Adipocyte (in vitro differentiated cells): ENCODE results near the gene FAM168A.
A peak's percentile ranks its signal among the peaks of the same experiment; 100 is the strongest.

ENCODE experiments used
- DNase-seq: peaks from one replicate; pipeline ENCODE4 v3.0.0-alpha.2; 2015; ENCODE audit warnings: low read depth
- H3K27me3 ChIP-seq: replicated peaks from 2 replicates; pipeline ENCODE4 v1.7.0; 2013; ENCODE audit warnings: mild to moderate bottlenecking, low read length, moderate library complexity; ENCODE audit not compliant: control insufficient read depth, insufficient read depth
- H3K36me3 ChIP-seq: 2 replicates; pipeline ENCODE4 v1.7.0; 2013; ENCODE audit warnings: low read length, mild to moderate bottlenecking, moderate library complexity; ENCODE audit not compliant: control insufficient read depth, insufficient read depth, severe bottlenecking
- H3K4me1 ChIP-seq: 2 replicates; pipeline ENCODE4 v1.7.0; 2013; ENCODE audit warnings: mild to moderate bottlenecking, low read length, moderate library complexity; ENCODE audit not compliant: control insufficient read depth, insufficient read depth
- H3K4me3 ChIP-seq: 2 replicates; pipeline ENCODE4 v1.7.0; 2013; ENCODE audit warnings: mild to moderate bottlenecking, low read length, moderate library complexity
- H3K9ac ChIP-seq: 2 replicates; pipeline ENCODE4 v1.7.0; 2013; ENCODE audit warnings: mild to moderate bottlenecking, low read length, moderate library complexity
- H3K9me3 ChIP-seq: 2 replicates; pipeline ENCODE4 v1.7.0; 2013; ENCODE audit warnings: mild to moderate bottlenecking, low read length, moderate library complexity; ENCODE audit not compliant: control insufficient read depth

Gene FAM168A

GRCh38 chr11:73513707-73514106, 84.2 kb downstream of the FAM168A start:
- no peaks in the 10 kb centered on the region for H3K36me3 ChIP-seq
- H3K4me3 ChIP-seq: no peak overlapping the region
- peaks cover 2% of the 10 kb centered on the region for H3K4me1 ChIP-seq
- H3K9me3 ChIP-seq: no peaks in the 10 kb centered on the region
- H3K9ac ChIP-seq: no peak overlapping the region
- no peaks in the 10 kb centered on the region for H3K27me3 ChIP-seq
- DNase-seq: no peak

- Histone ChIP-seq H3K27me3 (no peaks in the 10 kb centered on the region), H3K4me3 (no peak overlapping the region), H3K9ac (no peak overlapping the region), H3K4me1 (peaks cover 11% of the 10 kb centered on the region), H3K9me3 (no peaks in the 10 kb centered on the region), H3K36me3 (no peaks in the 10 kb centered on the region)
- no peak for DNase-seq
Observed at GRCh38 chr11:73510877-73511276, 87.0 kb downstream of the FAM168A start.

- no peak for DNase-seq
- peaks cover 11% of the 10 kb centered on the region for H3K4me1 ChIP-seq
- H3K27me3 ChIP-seq: no peaks in the 10 kb centered on the region
- H3K9me3 ChIP-seq: no peaks in the 10 kb centered on the region
- H3K4me3 ChIP-seq: no peak overlapping the region
- no peak overlapping the region for H3K9ac ChIP-seq
- no peaks in the 10 kb centered on the region for H3K36me3 ChIP-seq
Observed at GRCh38 chr11:73510106-73510505, 87.8 kb downstream of the FAM168A start.

GRCh38 chr11:73509188-73509587, 88.7 kb downstream of the FAM168A start:
- Histone ChIP-seq H3K9ac (no peak overlapping the region), H3K9me3 (no peaks in the 10 kb centered on the region), H3K36me3 (no peaks in the 10 kb centered on the region), H3K4me1 (peaks cover 11% of the 10 kb centered on the region), H3K4me3 (no peak overlapping the region), H3K27me3 (no peaks in the 10 kb centered on the region)
- DNase-seq: no peak

- H3K27me3 ChIP-seq: no peaks in the 10 kb centered on the region
- no peak overlapping the region for H3K9ac ChIP-seq
- H3K9me3 ChIP-seq: peaks cover 3% of the 10 kb centered on the region
- no peaks in the 10 kb centered on the region for H3K36me3 ChIP-seq
- H3K4me1 ChIP-seq: peaks cover 11% of the 10 kb centered on the region
- no peak overlapping the region for H3K4me3 ChIP-seq
- no peak for DNase-seq
Observed at GRCh38 chr11:73508243-73509176, 89.4 kb downstream of the FAM168A start.

GRCh38 chr11:73507086-73507485, 90.8 kb downstream of the FAM168A start:
- H3K27me3 ChIP-seq: no peaks in the 10 kb centered on the region
- H3K4me3 ChIP-seq: no peak overlapping the region
- DNase-seq: no peak
- H3K36me3 ChIP-seq: no peaks in the 10 kb centered on the region
- H3K9me3 ChIP-seq: peaks cover 4% of the 10 kb centered on the region
- H3K9ac ChIP-seq: no peak overlapping the region
- H3K4me1 ChIP-seq: peaks cover 11% of the 10 kb centered on the region

- H3K4me1 ChIP-seq: peaks cover 11% of the 10 kb centered on the region
- H3K9me3 ChIP-seq: peaks cover 4% of the 10 kb centered on the region
- H3K9ac ChIP-seq: no peak overlapping the region
- no peaks in the 10 kb centered on the region for H3K27me3 ChIP-seq
- no peak for DNase-seq
- no peak overlapping the region for H3K4me3 ChIP-seq
- H3K36me3 ChIP-seq: no peaks in the 10 kb centered on the region
Observed at GRCh38 chr11:73506038-73506437, 91.9 kb downstream of the FAM168A start.

- no peak for DNase-seq
- Histone ChIP-seq H3K27me3 (no peaks in the 10 kb centered on the region), H3K36me3 (no peaks in the 10 kb centered on the region), H3K4me3 (no peak overlapping the region), H3K4me1 (peaks cover 12% of the 10 kb centered on the region), H3K9me3 (no peaks in the 10 kb centered on the region), H3K9ac (no peak overlapping the region)
Observed at GRCh38 chr11:73498343-73498742, 99.6 kb downstream of the FAM168A start.

GRCh38 chr11:73496134-73496533, 101.8 kb downstream of the FAM168A start:
- peaks cover 12% of the 10 kb centered on the region for H3K4me1 ChIP-seq
- no peak for DNase-seq
- H3K9ac ChIP-seq: no peak overlapping the region
- no peaks in the 10 kb centered on the region for H3K9me3 ChIP-seq
- H3K4me3 ChIP-seq: no peak overlapping the region
- H3K27me3 ChIP-seq: no peaks in the 10 kb centered on the region
- H3K36me3 ChIP-seq: no peaks in the 10 kb centered on the region

GRCh38 chr11:73495731-73496130, 102.2 kb downstream of the FAM168A start:
- DNase-seq: no peak
- Histone ChIP-seq H3K9ac (no peak overlapping the region), H3K4me1 (peaks cover 12% of the 10 kb centered on the region), H3K27me3 (no peaks in the 10 kb centered on the region), H3K36me3 (no peaks in the 10 kb centered on the region), H3K9me3 (no peaks in the 10 kb centered on the region), H3K4me3 (no peak overlapping the region)

- Histone ChIP-seq H3K9ac (no peak overlapping the region), H3K27me3 (no peaks in the 10 kb centered on the region), H3K4me3 (no peak overlapping the region), H3K36me3 (no peaks in the 10 kb centered on the region), H3K4me1 (peaks cover 12% of the 10 kb centered on the region), H3K9me3 (no peaks in the 10 kb centered on the region)
- DNase-seq: peak; percentile 32
Observed at GRCh38 chr11:73493956-73494598, 103.8 kb downstream of the FAM168A start.
